Measurements from ENCODE around the gene RALGPS1. TPM values are rescaled to one million over a fixed set of nuclear protein-coding genes. Genes with fewer than 3 reads are reported as not detected.

The RALGPS1 gene
- total RNA-seq, 1 donor, result 2.9 TPM

- H3K4me3 ChIP-seq (ENCODE audit: low read depth, low read length), result no peak overlapping the region
- DNase-seq (ENCODE audit: low read depth), result no peak
- no peak for TF ChIP-seq CTCF (IDR thresholded peaks at IDR 0.05; ENCODE audit: insufficient read depth, low read length)
Observed at GRCh38 chr9:126877418-126877817, 37.2 kb upstream of the RALGPS1 start.

DNA sequence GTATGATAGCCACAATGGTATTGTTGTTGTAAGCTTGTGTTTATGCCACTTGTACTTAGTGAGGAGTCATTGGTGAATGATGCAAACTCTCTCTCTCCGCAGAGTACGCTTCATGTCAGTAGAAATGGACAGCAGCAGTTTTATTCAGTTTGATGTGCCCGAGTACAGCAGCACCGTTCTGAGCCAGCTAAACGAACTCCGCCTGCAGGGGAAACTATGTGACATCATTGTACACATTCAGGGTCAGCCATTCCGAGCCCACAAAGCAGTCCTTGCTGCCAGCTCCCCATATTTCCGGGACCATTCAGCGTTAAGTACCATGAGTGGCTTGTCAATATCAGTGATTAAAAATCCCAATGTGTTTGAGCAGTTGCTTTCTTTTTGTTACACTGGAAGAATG, 35.3 kb upstream of the RALGPS1 start:
- no peak overlapping the region for H3K4me3 ChIP-seq (ENCODE audit: low read depth, low read length)
- DNase-seq (ENCODE audit: low read depth), result no peak
- no peak for TF ChIP-seq CTCF (IDR thresholded peaks at IDR 0.05; ENCODE audit: insufficient read depth, low read length)

DNA sequence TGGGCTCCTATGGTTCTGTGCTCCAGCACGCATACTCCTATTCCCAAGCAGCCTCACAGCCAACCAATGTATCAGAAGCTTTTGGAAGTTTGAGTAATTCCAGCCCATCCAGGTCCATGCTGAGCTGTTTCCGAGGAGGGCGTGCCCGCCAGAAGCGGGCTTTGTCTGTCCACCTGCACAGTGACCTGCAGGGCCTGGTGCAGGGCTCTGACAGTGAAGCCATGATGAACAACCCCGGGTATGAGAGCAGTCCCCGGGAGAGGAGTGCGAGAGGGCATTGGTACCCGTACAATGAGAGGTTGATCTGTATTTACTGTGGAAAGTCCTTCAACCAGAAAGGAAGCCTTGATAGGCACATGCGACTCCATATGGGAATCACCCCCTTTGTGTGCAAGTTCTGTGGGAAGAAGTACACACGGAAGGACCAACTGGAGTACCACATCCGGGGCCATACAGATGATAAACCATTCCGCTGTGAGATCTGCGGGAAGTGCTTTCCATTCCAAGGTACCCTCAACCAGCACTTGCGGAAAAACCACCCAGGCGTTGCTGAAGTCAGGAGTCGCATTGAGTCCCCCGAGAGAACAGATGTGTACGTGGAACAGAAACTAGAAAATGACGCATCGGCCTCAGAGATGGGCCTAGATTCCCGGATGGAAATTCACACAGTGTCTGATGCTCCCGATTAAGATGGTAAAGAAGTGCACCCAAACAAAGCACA, 34.2 kb upstream of the RALGPS1 start:
- H3K4me3 ChIP-seq (ENCODE audit: low read depth, low read length), result no peak overlapping the region
- no peak for TF ChIP-seq CTCF (IDR thresholded peaks at IDR 0.05; ENCODE audit: insufficient read depth, low read length)
- no peak for DNase-seq (ENCODE audit: low read depth)

DNA sequence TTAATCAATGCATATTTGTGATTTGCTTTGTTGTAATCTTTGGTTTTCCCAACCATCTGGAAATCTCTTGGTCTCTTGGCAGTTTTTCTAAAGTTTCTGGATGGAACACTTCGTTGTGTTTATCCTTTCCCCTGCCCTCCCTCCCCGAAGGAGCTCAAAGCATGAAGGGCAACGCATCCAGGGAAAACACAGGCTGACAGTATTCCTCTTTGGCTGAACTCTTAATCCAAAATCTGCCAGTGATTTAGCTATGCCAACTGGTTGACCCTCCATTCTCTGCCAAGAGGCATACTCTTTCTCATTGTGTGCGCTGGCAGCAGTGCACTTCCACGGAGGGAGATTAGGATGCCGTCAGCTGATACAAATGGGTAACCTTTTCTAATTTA, 33.6 kb upstream of the RALGPS1 start:
- TF ChIP-seq CTCF (IDR thresholded peaks at IDR 0.05; ENCODE audit: insufficient read depth, low read length), result no peak
- no peak overlapping the region for H3K4me3 ChIP-seq (ENCODE audit: low read depth, low read length)
- DNase-seq (ENCODE audit: low read depth), result no peak

DNA sequence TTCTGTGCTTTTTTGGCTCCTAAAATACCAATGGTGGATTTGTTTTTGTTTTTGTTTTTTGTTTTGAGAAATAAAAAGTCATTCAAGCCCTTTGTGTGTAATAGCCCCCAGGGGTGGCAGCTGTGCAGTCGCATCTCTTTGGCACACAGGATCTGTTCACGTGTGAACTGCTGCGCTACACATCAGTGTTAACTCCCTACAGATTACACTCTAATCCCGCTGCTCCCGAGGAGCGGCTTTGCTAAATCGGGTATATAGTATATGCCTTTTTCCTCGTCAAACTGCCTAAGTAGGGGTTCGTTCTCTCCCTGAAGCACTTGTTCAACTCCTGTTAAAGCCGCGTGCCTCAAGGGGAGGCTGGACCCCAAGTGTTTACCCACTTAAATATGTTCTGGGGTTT, 31.8 kb upstream of the RALGPS1 start:
- DNase-seq (ENCODE audit: low read depth), result no peak
- TF ChIP-seq CTCF (IDR thresholded peaks at IDR 0.05; ENCODE audit: insufficient read depth, low read length), result no peak

GRCh38 chr9:126883636-126884035, 30.9 kb upstream of the RALGPS1 start:
- TF ChIP-seq CTCF (IDR thresholded peaks at IDR 0.05; ENCODE audit: insufficient read depth, low read length), result no peak
- no peak overlapping the region for H3K4me3 ChIP-seq (ENCODE audit: low read depth, low read length)
- no peak for DNase-seq (ENCODE audit: low read depth)

More for the DNA sequence above, 31.8 kb upstream of the RALGPS1 start:
- no peak overlapping the region for H3K4me3 ChIP-seq (ENCODE audit: low read depth, low read length)

DNA sequence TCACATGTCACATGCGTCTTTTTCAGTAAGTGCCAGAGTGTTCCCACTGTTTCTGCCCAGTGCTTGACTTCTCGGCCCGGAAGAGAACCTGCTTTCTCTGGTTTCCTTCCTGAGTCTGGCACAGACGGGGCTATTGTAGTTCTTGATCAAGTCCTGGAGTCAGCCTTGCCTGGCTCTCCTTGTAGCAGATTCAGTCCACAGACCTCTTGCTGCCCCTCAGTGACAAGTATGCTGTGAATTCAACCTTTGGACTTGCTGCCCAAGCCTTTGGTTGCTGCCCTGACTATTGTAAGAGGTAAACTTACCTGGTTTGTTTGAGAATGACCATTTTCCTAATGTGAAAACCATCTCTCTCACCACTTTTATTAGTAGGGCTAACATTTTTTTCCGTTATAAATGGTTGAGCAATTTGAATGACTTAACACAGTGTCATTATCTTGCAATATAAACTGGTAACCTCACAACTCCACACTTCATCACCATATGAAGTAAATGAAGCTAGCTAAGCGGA, 29.4 kb upstream of the RALGPS1 start:
- TF ChIP-seq CTCF (IDR thresholded peaks at IDR 0.05; ENCODE audit: insufficient read depth, low read length), result no peak
- H3K4me3 ChIP-seq (ENCODE audit: low read depth, low read length), result no peak overlapping the region
- DNase-seq (ENCODE audit: low read depth), result no peak

All from fibroblast of the aortic adventitia (primary cell).